Fibroblast of the aortic adventitia (primary cell): Measurements from ENCODE around the gene OR10A7. TPM values are rescaled to one million over a fixed set of nuclear protein-coding genes. Genes with fewer than 3 reads are reported as not detected.
"Not testable (repeated sequence)": the region's sequence is repeated elsewhere in the genome, so short reads cannot be mapped to it uniquely, and the experiment has no call there.

Experiments
- DNase-seq: peaks from one replicate; pipeline ENCODE4 v3.0.0-alpha.2; 2010; ENCODE audit warnings: low read depth
- H3K4me3 ChIP-seq: 2 replicates; pipeline ENCODE4 v1.5.1; 2011; ENCODE audit warnings: low read depth, mild to moderate bottlenecking, control low read depth, low read length, moderate library complexity
- total RNA-seq: library from RNA; depleted of rRNA; stranded (reverse); fragments of >200 nt; gene quantifications from 2 replicates; pipeline ENCODE4 v1.2.3, GENCODE V29; 2012; ENCODE audit warnings: low replicate concordance
- TF ChIP-seq, protein P1 (sequence below): IDR thresholded peaks from 2 replicates; pipeline ENCODE4 v1.5.1; 2011; ENCODE audit warnings: mild to moderate bottlenecking, low read length, control low read depth, inconsistent platforms; ENCODE audit not compliant: insufficient read depth

OR10A7 gene, protein sequence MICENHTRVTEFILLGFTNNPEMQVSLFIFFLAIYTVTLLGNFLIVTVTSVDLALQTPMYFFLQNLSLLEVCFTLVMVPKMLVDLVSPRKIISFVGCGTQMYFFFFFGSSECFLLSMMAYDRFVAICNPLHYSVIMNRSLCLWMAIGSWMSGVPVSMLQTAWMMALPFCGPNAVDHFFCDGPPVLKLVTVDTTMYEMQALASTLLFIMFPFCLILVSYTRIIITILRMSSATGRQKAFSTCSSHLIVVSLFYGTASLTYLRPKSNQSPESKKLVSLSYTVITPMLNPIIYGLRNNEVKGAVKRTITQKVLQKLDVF
- total RNA-seq: not detected in 2 replicates

DNA sequence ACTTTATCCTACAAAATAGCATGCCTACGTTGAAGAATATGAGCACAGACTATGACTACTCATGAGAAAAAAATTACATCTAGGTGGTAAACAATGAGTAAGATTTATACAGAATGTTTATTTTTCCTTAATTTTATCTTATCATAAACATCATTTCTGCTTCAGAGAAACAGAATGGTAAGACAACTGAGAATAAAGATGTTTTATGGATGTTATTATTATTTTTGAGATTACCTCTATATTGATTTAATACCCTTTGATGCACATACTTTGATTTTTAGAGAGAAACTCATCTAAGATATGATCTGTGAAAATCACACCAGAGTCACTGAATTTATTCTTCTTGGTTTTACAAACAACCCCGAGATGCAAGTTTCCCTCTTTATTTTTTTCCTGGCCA, at the start of gene OR10A7:
Gene OR10A7, plus strand, starts transcription at position 301 of the 400 bp plus-strand sequence. Its CDS starts 0 bp downstream, at position 301.
- no peak for DNase-seq
- H3K4me3 ChIP-seq: no peak within 1 kb of the TSS
- TF ChIP-seq, protein P1, sequence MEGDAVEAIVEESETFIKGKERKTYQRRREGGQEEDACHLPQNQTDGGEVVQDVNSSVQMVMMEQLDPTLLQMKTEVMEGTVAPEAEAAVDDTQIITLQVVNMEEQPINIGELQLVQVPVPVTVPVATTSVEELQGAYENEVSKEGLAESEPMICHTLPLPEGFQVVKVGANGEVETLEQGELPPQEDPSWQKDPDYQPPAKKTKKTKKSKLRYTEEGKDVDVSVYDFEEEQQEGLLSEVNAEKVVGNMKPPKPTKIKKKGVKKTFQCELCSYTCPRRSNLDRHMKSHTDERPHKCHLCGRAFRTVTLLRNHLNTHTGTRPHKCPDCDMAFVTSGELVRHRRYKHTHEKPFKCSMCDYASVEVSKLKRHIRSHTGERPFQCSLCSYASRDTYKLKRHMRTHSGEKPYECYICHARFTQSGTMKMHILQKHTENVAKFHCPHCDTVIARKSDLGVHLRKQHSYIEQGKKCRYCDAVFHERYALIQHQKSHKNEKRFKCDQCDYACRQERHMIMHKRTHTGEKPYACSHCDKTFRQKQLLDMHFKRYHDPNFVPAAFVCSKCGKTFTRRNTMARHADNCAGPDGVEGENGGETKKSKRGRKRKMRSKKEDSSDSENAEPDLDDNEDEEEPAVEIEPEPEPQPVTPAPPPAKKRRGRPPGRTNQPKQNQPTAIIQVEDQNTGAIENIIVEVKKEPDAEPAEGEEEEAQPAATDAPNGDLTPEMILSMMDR: no peak

DNA sequence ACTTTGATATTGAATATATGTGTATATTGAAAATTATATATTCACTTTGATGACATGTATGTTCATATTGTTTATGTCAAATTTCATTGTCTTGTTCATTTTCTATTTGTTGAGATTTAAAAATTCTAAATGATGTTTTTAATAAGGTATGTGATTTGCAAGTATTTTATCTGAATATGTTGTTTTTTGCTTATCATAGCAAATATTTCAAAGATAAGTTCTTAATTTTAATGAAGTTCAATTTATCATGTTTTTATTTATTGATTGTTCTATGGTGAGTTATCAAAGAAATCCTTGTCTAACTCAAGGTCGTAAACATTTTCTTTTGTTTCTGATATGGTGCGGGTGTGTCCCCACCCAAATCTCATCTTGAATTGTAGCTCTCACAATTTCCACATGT, 49.4 kb upstream of the OR10A7 start:
- TF ChIP-seq, protein P1: no peak
- no peak overlapping the region for H3K4me3 ChIP-seq
- DNase-seq: no peak

DNA sequence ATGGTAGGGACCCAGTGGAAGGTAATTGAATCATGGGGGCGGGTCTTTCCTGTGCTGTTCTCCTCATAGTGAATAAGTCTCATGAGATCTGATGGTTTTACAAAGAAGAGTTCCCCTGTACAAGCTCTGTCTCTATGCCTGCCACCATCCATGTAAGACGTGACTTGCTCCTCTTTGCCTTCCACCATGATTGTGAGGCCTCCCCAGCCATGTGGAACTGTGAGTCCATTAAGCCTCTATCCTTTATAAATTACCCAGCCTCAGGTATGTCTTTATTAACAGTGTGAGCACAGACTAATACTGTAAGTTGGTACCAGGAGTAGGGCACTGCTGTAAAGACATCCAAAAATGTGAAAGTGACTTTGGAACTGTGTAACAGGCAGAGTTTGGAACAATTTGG, 49.0 kb upstream of the OR10A7 start:
- not testable (repeated sequence) for H3K4me3 ChIP-seq, DNase-seq

DNA sequence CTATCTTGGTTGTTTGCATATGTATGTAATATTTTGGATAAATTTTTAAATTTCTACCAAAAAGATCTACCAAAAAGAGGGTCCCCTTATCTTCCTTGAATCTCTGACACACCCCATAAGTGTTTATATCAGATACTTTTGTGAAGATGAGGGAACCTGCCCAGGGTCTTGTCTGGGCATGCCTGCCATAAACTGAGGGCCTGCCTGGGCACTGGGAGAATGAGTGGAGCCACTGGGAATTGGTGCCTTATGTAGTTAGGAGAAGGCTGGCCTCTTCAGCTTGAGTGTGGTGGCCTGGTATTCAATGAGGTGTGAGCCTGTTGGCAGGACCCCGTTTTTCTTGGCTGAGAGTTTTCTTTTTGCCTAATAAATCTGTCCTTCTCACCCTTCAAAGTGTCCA, 48.1 kb upstream of the OR10A7 start:
- TF ChIP-seq, protein P1: no peak
- H3K4me3 ChIP-seq: no peak overlapping the region
- DNase-seq: no peak

DNA sequence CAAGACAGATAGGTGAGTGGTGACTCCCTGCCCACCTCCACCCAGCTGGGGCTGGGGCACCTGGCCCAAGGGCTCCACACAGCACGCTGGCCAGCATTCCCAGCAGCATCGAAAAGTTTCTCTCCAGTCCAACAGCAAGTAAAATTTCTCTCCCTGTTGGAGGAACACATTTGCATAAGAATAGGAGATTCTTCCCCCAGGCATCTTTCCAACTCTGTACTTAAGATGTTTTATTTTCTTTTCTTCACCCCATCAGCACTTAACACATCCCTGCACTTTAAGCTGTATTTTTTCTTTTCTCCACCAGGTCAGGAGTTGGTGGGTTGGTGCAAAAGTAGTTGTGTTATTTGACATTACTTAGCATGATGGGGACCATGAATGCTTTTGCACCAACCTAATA, 47.4 kb upstream of the OR10A7 start:
- no peak overlapping the region for H3K4me3 ChIP-seq
- TF ChIP-seq, protein P1: no peak
- no peak for DNase-seq

DNA sequence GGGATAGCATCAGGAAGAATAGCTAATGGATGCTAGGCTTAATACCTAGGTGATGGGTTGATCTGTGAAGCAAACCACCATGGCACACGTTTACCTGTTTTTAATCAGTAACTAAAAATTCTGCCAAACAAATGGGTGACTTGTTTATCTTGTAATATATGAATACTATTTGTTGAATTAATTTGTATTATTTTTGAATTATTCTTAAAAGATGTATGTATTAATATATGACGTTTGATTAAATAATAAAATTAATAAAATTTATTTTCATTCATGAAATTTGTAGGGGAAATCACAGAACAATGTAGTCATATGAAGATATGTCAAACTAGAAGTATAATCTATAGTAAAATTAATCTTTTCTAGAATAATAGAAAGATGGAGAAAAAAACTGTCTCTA, 32.3 kb upstream of the OR10A7 start:
- no peak overlapping the region for H3K4me3 ChIP-seq
- no peak for DNase-seq
- TF ChIP-seq, protein P1: no peak

DNA sequence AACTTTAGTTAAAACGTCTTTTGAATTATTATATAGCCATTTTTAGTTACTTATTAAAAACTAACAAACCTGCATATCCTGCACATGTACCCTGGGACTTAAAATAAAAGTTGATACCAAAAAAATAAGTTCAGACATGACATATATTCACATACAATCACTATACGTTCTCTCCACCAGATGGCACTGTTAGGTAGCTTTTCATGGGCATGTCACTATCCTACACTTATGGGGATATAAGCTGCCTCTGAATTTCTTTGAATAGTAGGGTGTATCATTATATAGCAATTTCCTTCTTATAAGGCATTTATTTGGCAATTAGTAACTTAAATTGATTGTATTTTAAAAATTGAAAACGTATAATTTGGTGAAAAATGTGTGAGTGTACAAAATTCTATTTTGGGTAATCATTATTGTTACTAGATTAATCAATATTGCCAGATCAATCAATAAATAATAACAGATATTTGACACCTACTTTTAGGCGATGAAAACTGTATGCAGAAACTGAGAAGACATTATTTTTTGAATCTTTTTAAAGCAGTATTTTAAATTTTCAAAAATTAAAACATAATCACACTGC, 31.8 kb upstream of the OR10A7 start:
- TF ChIP-seq, protein P1: peak; percentile 74
- peak; percentile 86 for DNase-seq
- H3K4me3 ChIP-seq: no peak overlapping the region
